Glomerular visceral epithelial cell (primary cell): ENCODE results near the gene CPD.
A peak's percentile ranks its signal among the peaks of the same experiment; 100 is the strongest.

Source experiments
- DNase-seq: peaks from one replicate; pipeline ENCODE4 v3.0.0-alpha.2; 2016; ENCODE audit errors: extremely low spot score

CPD gene

GRCh38 chr17:30503558-30503957 lies 124.8 kb downstream of the CPD start:
- DNase-seq: peak; percentile 49

- DNase-seq: no peak
Observed at GRCh38 chr17:30505868-30506417, 127.2 kb downstream of the CPD start.

GRCh38 chr17:30506481-30506880 lies 127.8 kb downstream of the CPD start:
- no peak for DNase-seq

- no peak for DNase-seq
Observed at GRCh38 chr17:30513346-30513745, 134.6 kb downstream of the CPD start.

- DNase-seq: no peak
Observed at GRCh38 chr17:30514895-30515596, 136.3 kb downstream of the CPD start.

- no peak for DNase-seq
Observed at GRCh38 chr17:30517786-30518185, 139.1 kb downstream of the CPD start.

GRCh38 chr17:30519166-30519565 lies 140.4 kb downstream of the CPD start:
- DNase-seq: no peak
